Trophoblast cell (in vitro differentiated cells and primary cell): Measurements from ENCODE around the gene GPR25.

ENCODE experiments used
- DNase-seq, 2 donors: peaks; one replicate each; pipeline ENCODE4 v3.0.0-alpha.2; 2016
- H2AFZ ChIP-seq: 2 replicates; pipeline ENCODE4 v1.6.1; 2013; ENCODE audit warnings: low read length, moderate library complexity, mild to moderate bottlenecking; ENCODE audit not compliant: insufficient read depth, poor library complexity
- H2AK5ac ChIP-seq: 2 replicates; pipeline ENCODE4 v1.6.1; 2013; ENCODE audit warnings: mild to moderate bottlenecking, low read length
- H2BK120ac ChIP-seq: 2 replicates; pipeline ENCODE4 v1.6.1; 2013; ENCODE audit warnings: low read length, mild to moderate bottlenecking, moderate library complexity; ENCODE audit not compliant: insufficient read depth, poor library complexity
- H2BK12ac ChIP-seq: 2 replicates; pipeline ENCODE4 v1.6.1; 2013; ENCODE audit warnings: mild to moderate bottlenecking, low read length, moderate library complexity
- H2BK5ac ChIP-seq: 2 replicates; pipeline ENCODE4 v1.6.1; 2013; ENCODE audit warnings: low read length, low read depth, moderate library complexity, mild to moderate bottlenecking; ENCODE audit not compliant: poor library complexity
- H3K14ac ChIP-seq: 2 replicates; pipeline ENCODE4 v1.6.1; 2013; ENCODE audit warnings: mild to moderate bottlenecking, low read length
- H3K18ac ChIP-seq: 2 replicates; pipeline ENCODE4 v1.6.1; 2013; ENCODE audit warnings: mild to moderate bottlenecking, low read length
- H3K23ac ChIP-seq: 2 replicates; pipeline ENCODE4 v1.6.1; 2013; ENCODE audit warnings: low read length
- H3K27ac ChIP-seq: 2 replicates; pipeline ENCODE4 v1.5.1; 2013; ENCODE audit warnings: low read depth, mild to moderate bottlenecking, inconsistent platforms, low read length, moderate library complexity
- H3K27me3 ChIP-seq: 2 replicates; pipeline ENCODE4 v1.6.1; 2013; ENCODE audit warnings: inconsistent platforms, mild to moderate bottlenecking, low read length, moderate library complexity; ENCODE audit not compliant: insufficient read depth
- H3K36me3 ChIP-seq, 2 experiments: 1 replicate in 1 of 2; 2 replicates in 1 of 2; pipeline ENCODE4 v1.6.1; 2013; ENCODE audit warnings: low read length in 2 of 2, mild to moderate bottlenecking in 2 of 2, moderate library complexity in 1 of 2; ENCODE audit not compliant: insufficient read depth in 2 of 2, control insufficient read depth in 1 of 2
- H3K4ac ChIP-seq: 2 replicates; pipeline ENCODE4 v1.6.1; 2013; ENCODE audit warnings: low read depth, mild to moderate bottlenecking, low read length, moderate library complexity
- H3K4me1 ChIP-seq, 2 experiments: 1 replicate in 1 of 2; 2 replicates in 1 of 2; pipeline ENCODE4 v1.6.1; 2013; ENCODE audit warnings: low read length in 2 of 2, mild to moderate bottlenecking in 2 of 2, moderate library complexity in 1 of 2; ENCODE audit not compliant: insufficient read depth in 2 of 2, control insufficient read depth in 1 of 2
- H3K4me2 ChIP-seq: 2 replicates; pipeline ENCODE4 v1.6.1; 2013; ENCODE audit warnings: inconsistent platforms, mild to moderate bottlenecking, low read length, moderate library complexity
- H3K4me3 ChIP-seq: 2 replicates; pipeline ENCODE4 v1.5.1; 2013; ENCODE audit warnings: mild to moderate bottlenecking, low read depth, low read length, inconsistent platforms
- H3K79me1 ChIP-seq: one replicate; pipeline ENCODE4 v1.6.1; 2013; ENCODE audit warnings: low read length
- H3K79me2 ChIP-seq: 2 replicates; pipeline ENCODE4 v1.6.1; 2013; ENCODE audit warnings: low read length, mild to moderate bottlenecking; ENCODE audit not compliant: control insufficient read depth, insufficient read depth, poor library complexity
- H3K9ac ChIP-seq: 2 replicates; pipeline ENCODE4 v1.6.1; 2013; ENCODE audit warnings: mild to moderate bottlenecking, low read length
- H3K9me3 ChIP-seq: 2 replicates; pipeline ENCODE4 v1.6.1; 2013; ENCODE audit warnings: low read depth, mild to moderate bottlenecking, control low read depth, inconsistent platforms, low read length; ENCODE audit not compliant: insufficient read depth
- H4K12ac ChIP-seq: 2 replicates; pipeline ENCODE4 v1.6.1; 2013; ENCODE audit warnings: low read depth, mild to moderate bottlenecking, low read length, moderate library complexity
- H4K8ac ChIP-seq: 2 replicates; pipeline ENCODE4 v1.6.1; 2013; ENCODE audit warnings: low read depth, mild to moderate bottlenecking, low read length, moderate library complexity
- H4K91ac ChIP-seq: one replicate; pipeline ENCODE4 v1.6.1; 2013; ENCODE audit warnings: low read depth, mild to moderate bottlenecking, low read length, moderate library complexity
- WGBS: extraction: QIAGEN DNeasy Blood & Tissue Kit; methylation state at CpG from one replicate; pipeline ENCODE4 v1.1.7; 2013; ENCODE audit warnings: missing lambda C conversion rate; ENCODE audit not compliant: insufficient read length, insufficient coverage; ENCODE audit errors: extremely low coverage; 5-methylcytosine and 5-hydroxymethylcytosine counted together

The GPR25 gene

GRCh38 chr1:200912737-200913407, 40.1 kb downstream of the GPR25 start:
- H3K9me3 ChIP-seq: no peaks in the 10 kb centered on the region
- peaks cover 49 to 54% of the 10 kb centered on the region in 2 experiments for H3K36me3 ChIP-seq
- H2AK5ac ChIP-seq: no peak overlapping the region
- H3K23ac ChIP-seq: no peak overlapping the region
- no peak overlapping the region for H4K91ac ChIP-seq
- H2BK5ac ChIP-seq: no peak overlapping the region
- no peak overlapping the region for H3K4ac ChIP-seq
- H2AFZ ChIP-seq: no peak overlapping the region
- H3K27me3 ChIP-seq: no peaks in the 10 kb centered on the region
- no peak overlapping the region for H3K4me2 ChIP-seq
- H3K79me1 ChIP-seq: peaks cover 6% of the 10 kb centered on the region
- H3K9ac ChIP-seq: no peak overlapping the region
- H2BK12ac ChIP-seq: no peak overlapping the region
- no peak for DNase-seq
- H3K4me3 ChIP-seq: no peak overlapping the region
- H3K18ac ChIP-seq: no peak overlapping the region
- H3K4me1 ChIP-seq: peaks cover 21 to 23% of the 10 kb centered on the region in 2 experiments
- H4K8ac ChIP-seq: no peak overlapping the region
- H3K27ac ChIP-seq: no peak overlapping the region
- no CpG with 5 or more reads among the region's 13 CpGs for WGBS
- H3K79me2 ChIP-seq: no peaks in the 10 kb centered on the region
- H3K14ac ChIP-seq: no peak overlapping the region
- no peak overlapping the region for H2BK120ac ChIP-seq
- no peak overlapping the region for H4K12ac ChIP-seq

- H3K4me1 ChIP-seq: peaks cover 24% of the 10 kb centered on the region in 2 experiments
- H2AFZ ChIP-seq: no peak overlapping the region
- H3K4me3 ChIP-seq: no peak overlapping the region
- H3K9ac ChIP-seq: no peak overlapping the region
- H2AK5ac ChIP-seq: peak overlapping the region; percentile 36
- H4K91ac ChIP-seq: no peak overlapping the region
- no CpG with 5 or more reads among the region's 22 CpGs for WGBS
- no peak overlapping the region for H3K4me2 ChIP-seq
- H3K79me1 ChIP-seq: peaks cover 10% of the 10 kb centered on the region
- H3K4ac ChIP-seq: no peak overlapping the region
- no peaks in the 10 kb centered on the region for H3K9me3 ChIP-seq
- H2BK5ac ChIP-seq: no peak overlapping the region
- no peaks in the 10 kb centered on the region for H3K27me3 ChIP-seq
- H4K12ac ChIP-seq: peak overlapping the region; percentile 36
- DNase-seq: no peak
- peaks cover 25 to 29% of the 10 kb centered on the region in 2 experiments for H3K36me3 ChIP-seq
- no peak overlapping the region for H3K23ac ChIP-seq
- no peak overlapping the region for H4K8ac ChIP-seq
- no peak overlapping the region for H2BK120ac ChIP-seq
- no peak overlapping the region for H3K27ac ChIP-seq
- H3K79me2 ChIP-seq: no peaks in the 10 kb centered on the region
- peak overlapping the region; percentile 8 for H3K14ac ChIP-seq
- H3K18ac ChIP-seq: peak overlapping the region; percentile 43
- H2BK12ac ChIP-seq: no peak overlapping the region
These were observed 43.4 kb downstream of the GPR25 start for GRCh38 chr1:200916152-200916551.

- H3K18ac ChIP-seq: no peak overlapping the region
- H3K14ac ChIP-seq: peak overlapping the region; percentile 24
- no peak overlapping the region for H4K12ac ChIP-seq
- WGBS: no CpG with 5 or more reads among the region's 11 CpGs
- no peaks in the 10 kb centered on the region for H3K9me3 ChIP-seq
- H3K9ac ChIP-seq: no peak overlapping the region
- H2BK12ac ChIP-seq: no peak overlapping the region
- H4K8ac ChIP-seq: no peak overlapping the region
- H3K27me3 ChIP-seq: no peaks in the 10 kb centered on the region
- H3K4me3 ChIP-seq: no peak overlapping the region
- no peak overlapping the region for H3K4ac ChIP-seq
- H3K79me1 ChIP-seq: peaks cover 10% of the 10 kb centered on the region
- H2BK5ac ChIP-seq: no peak overlapping the region
- H2AK5ac ChIP-seq: peak overlapping the region; percentile 24
- no peak overlapping the region for H3K27ac ChIP-seq
- H3K79me2 ChIP-seq: no peaks in the 10 kb centered on the region
- no peak overlapping the region for H2AFZ ChIP-seq
- peak overlapping the region; percentile 39 for H4K91ac ChIP-seq
- DNase-seq: no peak
- H3K4me2 ChIP-seq: no peak overlapping the region
- H3K23ac ChIP-seq: no peak overlapping the region
- H2BK120ac ChIP-seq: no peak overlapping the region
- H3K4me1 ChIP-seq: peaks cover 24% of the 10 kb centered on the region in 2 experiments
- peaks cover 21 to 24% of the 10 kb centered on the region in 2 experiments for H3K36me3 ChIP-seq
These were observed 43.9 kb downstream of the GPR25 start for GRCh38 chr1:200916681-200917080.

- Histone ChIP-seq H3K79me2 (no peaks in the 10 kb centered on the region), H3K18ac (no peak overlapping the region), H3K23ac (no peak overlapping the region), H3K14ac (no peak overlapping the region), H2BK120ac (no peak overlapping the region), H2BK5ac (no peak overlapping the region), H2AFZ (no peak overlapping the region), H3K27ac (peak overlapping the region; percentile 56), H3K4me1 (peaks cover 24% of the 10 kb centered on the region in 2 experiments), H3K36me3 (peaks cover 14 to 19% of the 10 kb centered on the region in 2 experiments), H2AK5ac (no peak overlapping the region), H3K4me2 (no peak overlapping the region), H3K9ac (no peak overlapping the region), H3K9me3 (no peaks in the 10 kb centered on the region), H2BK12ac (no peak overlapping the region), H4K8ac (no peak overlapping the region), H4K91ac (peak overlapping the region; percentile 18), H3K27me3 (no peaks in the 10 kb centered on the region), H4K12ac (no peak overlapping the region), H3K4ac (no peak overlapping the region), H3K79me1 (peaks cover 10% of the 10 kb centered on the region), H3K4me3 (no peak overlapping the region)
- WGBS: no CpG with 5 or more reads among the region's 7 CpGs
- DNase-seq: peak in 1 of 2 donors; percentile 39
These were observed 44.6 kb downstream of the GPR25 start for GRCh38 chr1:200917291-200917817.
